ENCODE data around the gene TRIO.

The TRIO gene

GRCh38 chr5:14267991-14268708, 125.0 kb downstream of the TRIO start:
- DNase-seq (ENCODE audit: insufficient read length, low spot score) (no peak), FAIRE-seq (no peak)
- TF ChIP-seq, protein P1, sequence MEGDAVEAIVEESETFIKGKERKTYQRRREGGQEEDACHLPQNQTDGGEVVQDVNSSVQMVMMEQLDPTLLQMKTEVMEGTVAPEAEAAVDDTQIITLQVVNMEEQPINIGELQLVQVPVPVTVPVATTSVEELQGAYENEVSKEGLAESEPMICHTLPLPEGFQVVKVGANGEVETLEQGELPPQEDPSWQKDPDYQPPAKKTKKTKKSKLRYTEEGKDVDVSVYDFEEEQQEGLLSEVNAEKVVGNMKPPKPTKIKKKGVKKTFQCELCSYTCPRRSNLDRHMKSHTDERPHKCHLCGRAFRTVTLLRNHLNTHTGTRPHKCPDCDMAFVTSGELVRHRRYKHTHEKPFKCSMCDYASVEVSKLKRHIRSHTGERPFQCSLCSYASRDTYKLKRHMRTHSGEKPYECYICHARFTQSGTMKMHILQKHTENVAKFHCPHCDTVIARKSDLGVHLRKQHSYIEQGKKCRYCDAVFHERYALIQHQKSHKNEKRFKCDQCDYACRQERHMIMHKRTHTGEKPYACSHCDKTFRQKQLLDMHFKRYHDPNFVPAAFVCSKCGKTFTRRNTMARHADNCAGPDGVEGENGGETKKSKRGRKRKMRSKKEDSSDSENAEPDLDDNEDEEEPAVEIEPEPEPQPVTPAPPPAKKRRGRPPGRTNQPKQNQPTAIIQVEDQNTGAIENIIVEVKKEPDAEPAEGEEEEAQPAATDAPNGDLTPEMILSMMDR (IDR thresholded peaks at IDR 0.05; ENCODE audit: insufficient read depth, missing control alignments): no peak

GRCh38 chr5:14268738-14269137, 125.6 kb downstream of the TRIO start:
- TF ChIP-seq, protein P1 (IDR thresholded peaks at IDR 0.05; ENCODE audit: insufficient read depth, missing control alignments): no peak
- no peak for DNase-seq (ENCODE audit: insufficient read length, low spot score)
- FAIRE-seq: no peak

GRCh38 chr5:14269395-14269794, 126.3 kb downstream of the TRIO start:
- no peak for FAIRE-seq
- no peak for DNase-seq (ENCODE audit: insufficient read length, low spot score)
- TF ChIP-seq, protein P1 (IDR thresholded peaks at IDR 0.05; ENCODE audit: insufficient read depth, missing control alignments): no peak

GRCh38 chr5:14270209-14270702, 127.1 kb downstream of the TRIO start:
- FAIRE-seq (no peak), DNase-seq (ENCODE audit: insufficient read length, low spot score) (no peak)
- TF ChIP-seq, protein P1 (IDR thresholded peaks at IDR 0.05; ENCODE audit: insufficient read depth, missing control alignments): peak; percentile 89

DNA sequence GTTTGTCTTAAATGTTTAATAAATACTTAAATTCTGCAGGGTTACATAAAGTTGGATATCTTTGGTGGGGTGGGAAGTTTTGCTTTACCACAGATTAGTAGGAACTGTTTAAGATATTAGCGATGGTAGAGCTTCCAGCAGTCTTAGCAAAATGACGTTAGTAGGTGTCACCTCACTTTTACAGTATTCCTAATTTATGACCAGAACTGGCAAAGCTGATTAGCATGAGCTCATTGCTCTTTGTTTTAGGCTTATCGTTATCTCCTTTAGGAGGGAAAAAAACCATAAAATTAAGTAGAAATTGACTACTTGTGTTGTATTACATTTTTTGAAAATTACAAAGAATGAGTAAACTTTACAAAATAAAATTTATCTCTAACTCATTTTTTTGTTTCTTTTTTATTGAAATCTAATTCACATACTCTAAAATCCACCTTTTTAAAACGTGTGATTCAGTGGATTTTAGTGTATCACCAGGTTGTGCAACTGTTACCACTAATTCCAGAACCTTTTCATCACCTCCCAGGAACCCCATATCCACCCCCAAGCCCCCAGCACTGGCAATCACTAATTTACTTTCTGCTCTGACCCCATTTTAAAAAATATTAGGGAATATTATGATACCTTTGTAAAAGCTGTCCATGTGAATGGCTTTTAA, 129.5 kb downstream of the TRIO start:
- peak; percentile 90 for FAIRE-seq
- DNase-seq (ENCODE audit: insufficient read length, low spot score): no peak
- TF ChIP-seq, protein P1 (IDR thresholded peaks at IDR 0.05; ENCODE audit: insufficient read depth, missing control alignments): no peak

DNA sequence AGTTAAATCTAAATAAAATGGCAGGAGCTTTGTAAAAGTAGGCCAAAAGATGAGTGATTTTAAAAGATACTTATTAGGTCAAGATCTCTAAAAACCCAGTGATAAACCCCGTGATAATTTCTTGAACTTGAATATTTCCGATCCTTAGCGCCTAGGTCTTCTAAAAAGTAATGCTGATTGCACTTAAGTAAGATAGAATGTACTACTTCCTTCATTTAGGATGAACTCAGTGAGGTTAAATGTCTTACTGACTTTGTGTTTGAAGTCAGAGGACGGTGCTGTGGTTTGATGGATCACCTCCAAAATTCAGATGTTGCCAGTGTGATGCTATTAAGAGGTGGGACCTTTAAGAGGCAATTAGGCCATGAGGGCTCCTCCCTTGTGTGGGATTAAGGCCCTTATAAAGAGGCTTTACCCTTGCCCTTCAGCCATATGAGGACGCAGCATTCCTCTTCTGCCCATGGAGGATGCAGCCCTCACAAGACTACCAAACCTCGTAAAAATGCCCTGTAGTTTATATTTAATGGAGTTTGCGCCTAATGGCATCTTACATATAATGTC, 130.1 kb downstream of the TRIO start:
- no peak for FAIRE-seq
- TF ChIP-seq, protein P1 (IDR thresholded peaks at IDR 0.05; ENCODE audit: insufficient read depth, missing control alignments): no peak

More for the DNA sequence above, 130.1 kb downstream of the TRIO start:
- DNase-seq (ENCODE audit: insufficient read length, low spot score): no peak

All from D721Med (cell line).